ENCODE results near the gene ATXN7L1.

Gene ATXN7L1

DNA sequence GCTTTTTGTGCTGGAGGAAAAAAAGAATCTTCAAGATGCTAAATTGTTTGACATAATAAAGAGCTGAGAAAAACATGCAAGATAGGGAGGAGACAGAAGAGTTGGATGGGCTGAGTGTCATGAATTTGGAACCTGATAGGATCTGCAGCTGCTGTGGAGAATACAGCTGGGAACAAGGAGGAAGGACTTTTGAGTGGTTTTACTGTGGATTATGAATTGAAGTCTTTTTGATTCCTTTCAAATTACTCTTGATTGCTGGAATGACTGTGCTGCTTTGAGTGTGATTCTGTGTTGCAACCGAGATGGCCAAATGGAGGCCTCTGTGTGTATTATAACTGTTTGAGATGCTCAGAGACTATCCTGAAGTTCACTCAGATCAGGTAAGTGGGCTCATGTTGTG, 299.1 kb downstream of the ATXN7L1 start:
- Mint-ChIP-seq H3K4me1 (peaks cover 9% of the 10 kb centered on the region), H3K4me3 (no peak overlapping the region), H3K27me3 (peaks cover 7% of the 10 kb centered on the region), H3K27ac (no peak overlapping the region), H3K36me3 (peaks cover 1% of the 10 kb centered on the region), H3K9me3 (no peaks in the 10 kb centered on the region)
- DNase-seq = no peak
- CTCF ChIA-PET = no interaction called here

DNA sequence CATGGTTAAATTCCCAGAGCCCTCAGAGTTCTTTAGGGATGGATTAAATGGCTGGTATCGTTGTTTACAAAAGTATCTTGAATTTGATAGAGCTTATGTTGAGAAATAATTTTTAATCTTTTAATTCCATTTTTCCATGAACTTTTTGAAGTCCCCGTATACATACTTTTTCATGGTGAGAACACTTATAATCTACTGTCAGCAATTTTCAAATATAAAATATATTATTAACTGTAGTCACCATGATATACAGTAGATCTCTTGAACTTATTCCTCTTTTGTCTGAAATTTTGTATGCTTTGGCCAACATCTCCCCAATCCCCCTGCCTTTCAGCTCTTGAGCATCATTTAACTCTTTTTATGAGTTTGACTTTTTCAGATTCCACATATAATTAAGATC, 304.5 kb downstream of the ATXN7L1 start:
- Mint-ChIP-seq H3K4me3 (no peak overlapping the region), H3K27me3 (no peaks in the 10 kb centered on the region), H3K27ac (no peak overlapping the region), H3K36me3 (peaks cover 11% of the 10 kb centered on the region), H3K9me3 (no peaks in the 10 kb centered on the region), H3K4me1 (no peaks in the 10 kb centered on the region)
- CTCF ChIA-PET = no interaction called here
- no peak for DNase-seq

DNA sequence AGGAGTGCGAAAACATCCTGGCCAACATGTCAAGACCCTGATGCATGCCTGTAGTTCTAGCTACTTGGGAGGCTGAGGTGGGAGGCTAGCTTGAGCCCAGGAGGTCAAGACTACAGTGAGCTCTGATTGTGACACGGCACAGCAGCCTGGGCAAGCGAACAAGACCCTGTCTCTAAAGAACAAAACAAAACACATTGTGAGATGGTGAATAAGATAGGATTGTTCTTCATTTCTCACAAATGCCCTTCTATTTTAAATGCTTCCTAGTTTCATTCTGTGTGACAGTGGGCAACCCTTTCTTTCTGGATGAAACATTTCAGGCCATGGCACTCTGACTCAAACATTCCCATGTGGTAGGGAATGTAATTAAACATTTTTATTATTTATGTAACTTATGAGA, 308.6 kb downstream of the ATXN7L1 start:
- H3K4me3 Mint-ChIP-seq = no peak overlapping the region
- H3K36me3 Mint-ChIP-seq = peaks cover 31% of the 10 kb centered on the region
- DNase-seq = no peak
- CTCF ChIA-PET = no interaction called here
- H3K27me3 Mint-ChIP-seq = no peaks in the 10 kb centered on the region
- no peaks in the 10 kb centered on the region for H3K9me3 Mint-ChIP-seq
- H3K4me1 Mint-ChIP-seq = no peaks in the 10 kb centered on the region
- H3K27ac Mint-ChIP-seq = no peak overlapping the region

DNA sequence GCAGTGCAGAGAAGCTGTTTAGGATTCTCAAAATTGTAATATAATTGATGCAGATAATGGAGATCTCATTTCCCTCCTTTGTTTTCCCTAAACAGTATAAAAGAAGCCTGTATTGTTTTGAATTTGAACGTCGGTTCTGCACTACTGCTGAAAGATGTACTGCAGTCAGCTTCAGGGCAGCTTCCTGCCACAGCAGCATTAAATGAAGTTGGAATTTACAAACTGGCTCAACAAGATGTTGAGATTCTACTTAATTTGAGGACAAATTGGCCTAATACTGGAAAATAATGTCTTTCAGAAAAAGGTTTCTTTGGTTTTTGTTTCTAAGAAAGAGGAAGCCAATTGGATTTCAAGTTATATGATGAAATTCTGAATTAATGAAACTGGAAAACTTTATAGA, 309.4 kb downstream of the ATXN7L1 start:
- Mint-ChIP-seq H3K4me3 (no peak overlapping the region), H3K27me3 (no peaks in the 10 kb centered on the region), H3K36me3 (peaks cover 37% of the 10 kb centered on the region), H3K9me3 (no peaks in the 10 kb centered on the region), H3K4me1 (no peaks in the 10 kb centered on the region), H3K27ac (no peak overlapping the region)
- DNase-seq = no peak
- CTCF ChIA-PET = interaction anchor here (0.6 kb wide), 1 partner anchor 63 kb away, joined by 4 read pairs; no protein-coding TSS in a partner anchor

DNA sequence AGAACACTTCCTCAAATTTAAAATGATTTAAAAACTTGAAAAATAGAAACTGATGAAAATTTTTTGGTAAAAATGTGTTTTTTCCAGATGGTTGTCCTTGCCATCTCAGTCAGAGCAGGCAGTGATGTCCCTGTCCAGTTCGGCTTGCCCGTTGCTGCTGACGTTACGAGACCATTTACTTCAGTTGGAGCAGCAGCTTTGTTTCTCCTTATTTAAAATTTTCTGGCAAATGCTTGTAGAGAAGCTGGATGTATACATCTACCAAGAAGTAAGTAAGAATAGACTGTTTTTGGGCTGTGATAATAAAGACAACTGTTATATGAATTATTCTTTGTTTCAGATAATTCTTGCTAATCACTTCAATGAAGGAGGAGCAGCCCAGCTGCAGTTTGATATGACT, 311.2 kb downstream of the ATXN7L1 start:
- CTCF ChIA-PET = no interaction called here
- Mint-ChIP-seq H3K36me3 (peaks cover 37% of the 10 kb centered on the region), H3K4me3 (no peak overlapping the region), H3K27me3 (no peaks in the 10 kb centered on the region), H3K9me3 (no peaks in the 10 kb centered on the region), H3K4me1 (no peaks in the 10 kb centered on the region), H3K27ac (no peak overlapping the region)
- no peak for DNase-seq

DNA sequence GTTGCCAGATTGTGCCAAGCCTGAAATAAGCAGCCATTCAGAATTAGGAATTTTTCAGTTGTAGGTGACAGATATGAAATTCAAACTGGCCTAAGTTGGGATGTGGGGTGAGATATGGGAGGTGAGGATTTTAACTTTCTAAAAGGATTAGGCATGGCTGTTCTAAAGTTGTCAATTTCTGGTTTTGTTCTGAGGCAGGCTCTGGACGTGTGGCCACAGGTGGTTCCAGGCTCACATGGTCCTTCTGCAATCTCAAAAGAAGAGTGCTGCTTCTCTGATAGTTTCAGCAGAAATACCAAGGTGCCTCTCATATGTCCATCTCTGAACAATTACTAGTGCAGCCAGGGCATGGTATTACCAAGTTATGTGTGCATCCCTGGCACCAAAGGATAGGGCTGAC, 316.5 kb downstream of the ATXN7L1 start:
- Mint-ChIP-seq H3K27me3 (no peaks in the 10 kb centered on the region), H3K36me3 (peaks cover 40% of the 10 kb centered on the region)
- CTCF ChIA-PET = interaction anchor here (0.7 kb wide), 1 partner anchor 1028 kb away, joined by 3 read pairs; no protein-coding TSS in a partner anchor

More for the DNA sequence above, 316.5 kb downstream of the ATXN7L1 start:
- Mint-ChIP-seq H3K27ac (peak overlapping the region; percentile 5), H3K9me3 (no peaks in the 10 kb centered on the region), H3K4me1 (no peaks in the 10 kb centered on the region), H3K4me3 (no peak overlapping the region)
- DNase-seq = no peak
